K562 (cell line): ENCODE measurements around the gene FOXF2. TPM values are rescaled to one million over a fixed set of nuclear protein-coding genes. Genes with fewer than 3 reads are reported as not detected.

Source experiments
- ATAC-seq: fragments of 200-7000 bp; cut with Tn5 transposase; 3 replicates; pipeline ENCODE4 v1.9.1; 2020; ENCODE audit warnings: moderate library complexity
- BruUV-seq: library from RNA; stranded (reverse); fragments of 400-500 nt; replicated peaks from 2 replicates; lab custom pipeline; 2021; lab: Mats Ljungman, UMichigan
- CTCF ChIA-PET: fragments of 300-600 bp; formaldehyde crosslinking; extraction: SDS; loops from one replicate; lab custom pipeline; 2021; ENCODE audit warnings: low intra/inter-chr PET ratio; lab: Yijun Ruan, JAX
- POLR2A ChIA-PET: fragments of 300-600, 350-650 bp; sonication (Branson Sonifier 250); formaldehyde crosslinking; extraction: SDS; loops from one replicate; lab custom pipeline; 2021; ENCODE audit warnings: antibody characterized with exemption, inconsistent platforms; lab: Yijun Ruan, JAX
- DNase-seq, 4 experiments: peaks; one replicate each; pipeline versions ENCODE4 v3.0.0 to v3.0.0-alpha.2; 2011 to 2018; ENCODE audit warnings: low spot score in 3 of 4, mixed read lengths in 3 of 4; ENCODE audit errors: extremely low read depth in 1 of 4
- FAIRE-seq: peaks from 2 replicates; lab custom pipeline; 2011; peaks lifted over from hg19 to GRCh38; lab: Jason Lieb, UNC
- H2AFZ ChIP-seq: 2 replicates; pipeline ENCODE4 v1.6.0; 2011; ENCODE audit warnings: low read depth, low read length, control low read depth, inconsistent platforms
- H3K27ac ChIP-seq: fragments of 200-600 bp; 3 replicates; pipeline ENCODE4 v1.8.0; 2011; ENCODE audit warnings: low read depth, mild to moderate bottlenecking, control low read depth, inconsistent platforms, low read length, moderate library complexity, mixed read lengths; ENCODE audit errors: extremely low read depth
- H3K27me3 ChIP-seq, 2 experiments: fragments of 300-600 bp in 1 of 2; 2 replicates in 1 of 2; 3 replicates in 1 of 2; pipeline versions ENCODE4 v1.6.0 to v1.8.0; 2011; ENCODE audit warnings: inconsistent platforms in 2 of 2, low read length in 2 of 2, mild to moderate bottlenecking in 1 of 2, mixed read lengths in 1 of 2, moderate library complexity in 1 of 2; ENCODE audit not compliant: control insufficient read depth in 2 of 2, insufficient read depth in 2 of 2
- H3K36me3 ChIP-seq: fragments of 300-600 bp; 3 replicates; pipeline ENCODE4 v1.8.0; 2011; ENCODE audit warnings: mild to moderate bottlenecking, low read length, inconsistent platforms; ENCODE audit not compliant: control insufficient read depth, insufficient read depth
- H3K4me1 ChIP-seq, 2 experiments: fragments of 200-600 bp in 1 of 2; replicated peaks in 1 of 2; 2 replicates in 1 of 2; 3 replicates in 1 of 2; pipeline versions ENCODE4 v1.5.1 to v1.8.0; 2011; ENCODE audit warnings: inconsistent platforms in 2 of 2, low read length in 2 of 2, mild to moderate bottlenecking in 1 of 2, mixed read lengths in 1 of 2, moderate library complexity in 1 of 2; ENCODE audit not compliant: control insufficient read depth in 2 of 2, insufficient read depth in 2 of 2
- H3K4me2 ChIP-seq: 2 replicates; pipeline ENCODE4 v1.6.1; 2011; ENCODE audit warnings: low read length, control low read depth, inconsistent platforms, mixed read lengths; ENCODE audit not compliant: insufficient read depth
- H3K4me3 ChIP-seq: fragments of 200-600 bp; sonication (generic), shearing (Covaris generic); 2 replicates; pipeline ENCODE4 v1.5.1; 2016; ENCODE audit warnings: control low read depth, inconsistent platforms
- H3K79me2 ChIP-seq: fragments of 200-600 bp; 3 replicates; pipeline ENCODE4 v1.8.0; 2011; ENCODE audit warnings: low read length, inconsistent platforms; ENCODE audit not compliant: control insufficient read depth, insufficient read depth
- H3K9ac ChIP-seq, 2 experiments: 2 replicates each; pipeline versions ENCODE4 v1.6.0 to v1.6.1; 2011; ENCODE audit warnings: low read depth in 2 of 2, low read length in 2 of 2, control low read depth in 1 of 2, inconsistent platforms in 1 of 2, mild to moderate bottlenecking in 1 of 2, mixed read lengths in 1 of 2; ENCODE audit not compliant: insufficient read depth in 1 of 2
- H3K9me1 ChIP-seq: one replicate; pipeline ENCODE4 v1.6.0; 2011; ENCODE audit warnings: inconsistent platforms, mild to moderate bottlenecking, low read length, moderate library complexity; ENCODE audit not compliant: control insufficient read depth, insufficient read depth
- H3K9me3 ChIP-seq: replicated peaks from 2 replicates; pipeline ENCODE4 v1.5.1; 2011; ENCODE audit warnings: low read depth, low read length, inconsistent platforms; ENCODE audit not compliant: control insufficient read depth, insufficient read depth
- H4K20me1 ChIP-seq: replicated peaks from 2 replicates; pipeline ENCODE4 v1.6.1; 2011; ENCODE audit warnings: low read length, inconsistent platforms, mixed read lengths; ENCODE audit not compliant: control insufficient read depth, insufficient read depth
- BCOR ChIP-seq: fragments of 450-650 bp; IDR thresholded peaks from 2 replicates; pipeline ENCODE4 v1.6.1; 2016
- RBM25 ChIP-seq: fragments of 200-400 bp; formaldehyde crosslinking; IDR thresholded peaks from 2 replicates; pipeline ENCODE4 v1.6.1; 2018; ENCODE audit warnings: low read length, low read depth, moderate library complexity; ENCODE audit not compliant: severe bottlenecking
- ZFP36 ChIP-seq: fragments of 150-350 bp; IDR thresholded peaks from 2 replicates; pipeline ENCODE4 v1.6.1; 2018; ENCODE audit warnings: low read length, low read depth; ENCODE audit not compliant: partially characterized antibody
- WGBS: fragments of 100-300 bp; shearing (Covaris generic); methylation state at CpG from one replicate; pipeline ENCODE4 v1.1.6; 2016; ENCODE audit warnings: low coverage, mixed read lengths; ENCODE audit not compliant: insufficient coverage; ENCODE audit errors: missing lambda C conversion rate; 5-methylcytosine and 5-hydroxymethylcytosine counted together
- in situ Hi-C: fragments of 300-500 bp; cut with MboI; formaldehyde crosslinking; loops from 4 replicates; pipeline ENCODE4 v1.15.0; 2018; ENCODE audit warnings: inconsistent platforms, mixed read lengths
- intact Hi-C: fragments of 100-400 bp; cut with micrococcal nuclease; formaldehyde crosslinking; loops from 2 replicates; pipeline ENCODE4 v1.14.2; 2022
- polyA plus RNA-seq, 8 experiments: library from polyadenylated mRNA; depleted of rRNA in 4 of 8; stranded (reverse) in 5 of 8; unstranded in 3 of 8; fragments of >200 nt; fragmentation: Nextera tagmentation in 2 of 8; fragmentation: Illumina TruSeq in 1 of 8; extraction: Ambion mirVana in 2 of 8; extraction: Trizol in 1 of 8; gene quantifications; 2 replicates each; pipeline versions ENCODE4 v1.2.1 to v1.2.3, GENCODE V29; 2011 to 2014; ENCODE audit warnings: inconsistent platforms in 1 of 8, missing spikeins in 1 of 8
- total RNA-seq, 7 experiments: library from RNA; depleted of rRNA in 6 of 7; stranded (reverse); fragments of >200 nt in 6 of 7; fragmentation: Illumina TruSeq in 2 of 7; extraction: Trizol in 2 of 7; gene quantifications; 2 replicates each; pipeline versions ENCODE4 v1.2.1 to v1.2.3, GENCODE V29; 2011 to 2021; ENCODE audit warnings: low replicate concordance in 1 of 7
- TF ChIP-seq, protein P1 (sequence below): fragments of 250-450 bp; sonication (Bioruptor Pico); IDR thresholded peaks from 2 replicates; pipeline ENCODE4 v1.8.0; 2022; ENCODE audit warnings: moderate library complexity, mild to moderate bottlenecking, inconsistent platforms

Gene FOXF2
- total and polyA plus RNA-seq, 9 of the 15 experiments (the other 6 are each of a cell fraction or from before 2014, with no cell fraction given) = not detected

DNA sequence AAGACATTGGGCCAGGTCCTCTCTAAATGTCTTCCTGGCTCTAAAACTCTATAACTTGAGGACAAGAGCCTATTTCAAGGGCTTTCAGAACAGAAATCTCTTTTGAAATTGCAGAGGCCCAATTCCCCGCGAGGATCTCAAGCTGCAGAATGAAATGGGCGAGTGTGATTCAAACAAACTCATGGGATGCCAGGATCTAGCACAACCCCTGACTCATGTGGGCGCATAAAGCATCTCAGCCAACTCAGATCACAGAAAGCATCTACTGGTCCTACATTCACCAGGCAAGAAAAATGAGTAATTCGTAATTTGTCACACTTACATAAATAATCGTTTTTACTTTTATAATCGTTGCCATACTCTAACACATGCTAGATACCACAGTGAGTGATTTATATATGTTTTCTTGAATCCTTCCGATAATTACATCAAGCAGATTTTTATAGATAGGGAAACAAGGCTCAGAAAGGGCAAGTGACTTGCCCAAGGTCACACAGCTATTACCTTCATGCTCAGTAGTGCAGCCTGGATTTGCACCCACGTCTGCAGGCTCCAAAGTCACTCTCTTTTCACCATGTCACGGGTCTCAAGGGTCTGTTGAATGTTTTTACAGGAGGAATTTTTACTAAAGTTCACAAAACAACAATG is 26.2 kb downstream of the FOXF2 start:
- no peaks in the 10 kb centered on the region for H3K36me3 ChIP-seq
- TF ChIP-seq RBM25 (peak; percentile 91), BCOR (peak; percentile 35; the same call in 1 of the 2 replicates), ZFP36 (peak; percentile 39)
- TF ChIP-seq, protein P1, sequence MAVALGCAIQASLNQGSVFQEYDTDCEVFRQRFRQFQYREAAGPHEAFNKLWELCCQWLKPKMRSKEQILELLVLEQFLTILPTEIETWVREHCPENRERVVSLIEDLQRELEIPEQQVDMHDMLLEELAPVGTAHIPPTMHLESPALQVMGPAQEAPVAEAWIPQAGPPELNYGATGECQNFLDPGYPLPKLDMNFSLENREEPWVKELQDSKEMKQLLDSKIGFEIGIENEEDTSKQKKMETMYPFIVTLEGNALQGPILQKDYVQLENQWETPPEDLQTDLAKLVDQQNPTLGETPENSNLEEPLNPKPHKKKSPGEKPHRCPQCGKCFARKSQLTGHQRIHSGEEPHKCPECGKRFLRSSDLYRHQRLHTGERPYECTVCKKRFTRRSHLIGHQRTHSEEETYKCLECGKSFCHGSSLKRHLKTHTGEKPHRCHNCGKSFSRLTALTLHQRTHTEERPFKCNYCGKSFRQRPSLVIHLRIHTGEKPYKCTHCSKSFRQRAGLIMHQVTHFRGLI (CRISPR knock-in tag) = no peak
- TF ChIP-seq, all 486 proteins: peak for 3
- no peaks in the 10 kb centered on the region for H3K79me2 ChIP-seq
- ATAC-seq = no peak
- H3K4me3 ChIP-seq = no peak overlapping the region
- in situ Hi-C loops = loop anchor here (25.0 kb wide), 1 partner anchor 828 kb away; no protein-coding TSS in a partner anchor
- no peaks in the 10 kb centered on the region for H3K9me3 ChIP-seq
- FAIRE-seq = no peak
- ChIA-PET CTCF (no interaction called here), POLR2A (no interaction called here)
- H3K4me2 ChIP-seq = no peak overlapping the region
- BruUV-seq = no TSS peak
- H2AFZ ChIP-seq = no peak overlapping the region
- H3K27me3 ChIP-seq = peaks cover 26 to 63% of the 10 kb centered on the region in 2 experiments; a peak in 4 of 5 replicates
- H3K27ac ChIP-seq = no peak overlapping the region
- DNase-seq = no peak
- no peaks in the 10 kb centered on the region; the same call in 1 of the 2 replicates for H4K20me1 ChIP-seq
- intact Hi-C loops = no loop called here
- WGBS = under 1% methylated on average over 10 of the region's 10 CpGs
- H3K4me1 ChIP-seq = peaks cover 0 to 3% of the 10 kb centered on the region in 2 experiments; a peak in 1 of 5 replicates
- no peaks in the 10 kb centered on the region for H3K9me1 ChIP-seq
- H3K9ac ChIP-seq = no peak overlapping the region
